ENCODE results near the gene OOSP4B. TPM values are rescaled to one million over a fixed set of nuclear protein-coding genes. Genes with fewer than 3 reads are reported as not detected.

Gene OOSP4B
- polyA plus RNA-seq, 1 of the 3 experiments (the other 2 are of a cell fraction), result not detected

DNA sequence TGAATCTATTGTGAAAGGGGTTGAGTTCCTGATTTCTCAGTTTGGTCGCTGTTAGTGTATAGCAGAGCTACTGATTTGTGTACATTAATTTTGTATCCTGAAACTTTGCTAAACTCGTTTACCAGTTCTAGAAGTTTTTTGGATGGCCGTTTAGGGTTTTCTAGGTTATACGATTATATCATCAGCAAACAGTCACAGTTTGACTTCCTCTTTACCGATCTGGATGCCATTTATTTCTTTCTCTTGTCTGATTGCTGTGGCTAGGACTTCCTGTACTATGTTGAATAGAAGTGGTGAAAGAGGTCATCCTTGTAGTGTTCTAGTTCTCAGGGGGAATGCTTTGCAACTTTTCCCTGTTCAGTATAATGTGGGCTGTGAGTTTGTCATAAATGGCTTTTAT is 24.6 kb upstream of the OOSP4B start:
- H3K4me1 ChIP-seq (ENCODE audit: control insufficient read depth in 1 of 2, insufficient read depth in 2 of 2, low read depth in 1 of 2, low read length in 1 of 2), result no peaks in the 10 kb centered on the region
- no peaks in the 10 kb centered on the region for H3K36me3 ChIP-seq (replicated peaks in 1 of 2; ENCODE audit: control insufficient read depth in 1 of 2, insufficient read depth in 2 of 2, low read length in 1 of 2)
- no peak overlapping the region for H3K9ac ChIP-seq
- H3K27me3 ChIP-seq (ENCODE audit: insufficient read depth), result no peaks in the 10 kb centered on the region
- no peaks in the 10 kb centered on the region for H3K9me3 ChIP-seq
- H3K79me2 ChIP-seq (ENCODE audit: insufficient read depth), result no peaks in the 10 kb centered on the region
- CTCF ChIA-PET, result no interaction called here
- no peaks in the 10 kb centered on the region for H4K20me1 ChIP-seq (ENCODE audit: insufficient read depth)
- H2AFZ ChIP-seq (ENCODE audit: low read depth), result no peak overlapping the region
- H3K9me2 ChIP-seq, result no peaks in the 10 kb centered on the region
- H3F3A ChIP-seq (replicated peaks; ENCODE audit: insufficient read depth), result no peaks in the 10 kb centered on the region
- H3K4me2 ChIP-seq, result no peak overlapping the region
- WGBS (ENCODE audit: low lambda C conversion rate), result 9% methylated on average over 5 of the region's 5 CpGs
- no peak overlapping the region for H3K27ac ChIP-seq (ENCODE audit: low read depth in 2 of 2, low read length in 1 of 2)
- POLR2A ChIA-PET, result no interaction called here
- H3K4me3 ChIP-seq (ENCODE audit: low read depth in 2 of 2, low read length in 1 of 2), result no peak overlapping the region
- TF ChIP-seq MEF2A (IDR thresholded peaks at IDR 0.05; ENCODE audit: borderline replicate concordance, low read depth) (no peak), ELF1 (IDR thresholded peaks at IDR 0.05) (no peak), POLR2AphosphoS5 (IDR thresholded peaks at IDR 0.05; ENCODE audit: low read depth, low read length) (no peak), YY1 (IDR thresholded peaks at IDR 0.05; ENCODE audit: low read depth) (no peak), EP300 (IDR thresholded peaks at IDR 0.05; ENCODE audit: borderline replicate concordance in 1 of 2, low read depth in 1 of 2, low read length in 1 of 2) (no peak), EZH2phosphoT487 (IDR thresholded peaks at IDR 0.05; ENCODE audit: borderline replicate concordance, low read depth) (no peak), GABPA (IDR thresholded peaks at IDR 0.05; ENCODE audit: low read depth) (no peak), FOXM1 (IDR thresholded peaks at IDR 0.05; ENCODE audit: low read depth) (no peak), SMC3 (IDR thresholded peaks at IDR 0.05; ENCODE audit: low read depth, low read length) (no peak), FOXJ3 (CRISPR knock-in tag; IDR thresholded peaks at IDR 0.05) (no peak), SIN3A (IDR thresholded peaks at IDR 0.05; ENCODE audit: borderline replicate concordance, low read depth, low read length) (no peak), NFIC (IDR thresholded peaks at IDR 0.05; ENCODE audit: borderline replicate concordance) (no peak), RFX5 (IDR thresholded peaks at IDR 0.05; ENCODE audit: low read length) (no peak), TEAD4 (IDR thresholded peaks at IDR 0.05; ENCODE audit: borderline replicate concordance, insufficient read depth) (no peak), RAD21 (IDR thresholded peaks at IDR 0.05; ENCODE audit: low read length) (no peak)
- TF ChIP-seq, protein P1, sequence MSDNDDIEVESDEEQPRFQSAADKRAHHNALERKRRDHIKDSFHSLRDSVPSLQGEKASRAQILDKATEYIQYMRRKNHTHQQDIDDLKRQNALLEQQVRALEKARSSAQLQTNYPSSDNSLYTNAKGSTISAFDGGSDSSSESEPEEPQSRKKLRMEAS (IDR thresholded peaks at IDR 0.05; ENCODE audit: low read depth), result no peak
- TF ChIP-seq, protein P2, sequence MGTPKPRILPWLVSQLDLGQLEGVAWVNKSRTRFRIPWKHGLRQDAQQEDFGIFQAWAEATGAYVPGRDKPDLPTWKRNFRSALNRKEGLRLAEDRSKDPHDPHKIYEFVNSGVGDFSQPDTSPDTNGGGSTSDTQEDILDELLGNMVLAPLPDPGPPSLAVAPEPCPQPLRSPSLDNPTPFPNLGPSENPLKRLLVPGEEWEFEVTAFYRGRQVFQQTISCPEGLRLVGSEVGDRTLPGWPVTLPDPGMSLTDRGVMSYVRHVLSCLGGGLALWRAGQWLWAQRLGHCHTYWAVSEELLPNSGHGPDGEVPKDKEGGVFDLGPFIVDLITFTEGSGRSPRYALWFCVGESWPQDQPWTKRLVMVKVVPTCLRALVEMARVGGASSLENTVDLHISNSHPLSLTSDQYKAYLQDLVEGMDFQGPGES (IDR thresholded peaks at IDR 0.05; ENCODE audit: low read depth, low read length), result no peak
- TF ChIP-seq, protein P3, sequence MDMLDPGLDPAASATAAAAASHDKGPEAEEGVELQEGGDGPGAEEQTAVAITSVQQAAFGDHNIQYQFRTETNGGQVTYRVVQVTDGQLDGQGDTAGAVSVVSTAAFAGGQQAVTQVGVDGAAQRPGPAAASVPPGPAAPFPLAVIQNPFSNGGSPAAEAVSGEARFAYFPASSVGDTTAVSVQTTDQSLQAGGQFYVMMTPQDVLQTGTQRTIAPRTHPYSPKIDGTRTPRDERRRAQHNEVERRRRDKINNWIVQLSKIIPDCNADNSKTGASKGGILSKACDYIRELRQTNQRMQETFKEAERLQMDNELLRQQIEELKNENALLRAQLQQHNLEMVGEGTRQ (IDR thresholded peaks at IDR 0.05; ENCODE audit: borderline replicate concordance, low read depth, low read length), result no peak
- TF ChIP-seq, protein P4, sequence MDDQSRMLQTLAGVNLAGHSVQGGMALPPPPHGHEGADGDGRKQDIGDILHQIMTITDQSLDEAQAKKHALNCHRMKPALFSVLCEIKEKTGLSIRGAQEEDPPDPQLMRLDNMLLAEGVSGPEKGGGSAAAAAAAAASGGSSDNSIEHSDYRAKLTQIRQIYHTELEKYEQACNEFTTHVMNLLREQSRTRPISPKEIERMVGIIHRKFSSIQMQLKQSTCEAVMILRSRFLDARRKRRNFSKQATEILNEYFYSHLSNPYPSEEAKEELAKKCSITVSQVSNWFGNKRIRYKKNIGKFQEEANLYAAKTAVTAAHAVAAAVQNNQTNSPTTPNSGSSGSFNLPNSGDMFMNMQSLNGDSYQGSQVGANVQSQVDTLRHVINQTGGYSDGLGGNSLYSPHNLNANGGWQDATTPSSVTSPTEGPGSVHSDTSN (IDR thresholded peaks at IDR 0.05), result no peak
- TF ChIP-seq, protein P5, sequence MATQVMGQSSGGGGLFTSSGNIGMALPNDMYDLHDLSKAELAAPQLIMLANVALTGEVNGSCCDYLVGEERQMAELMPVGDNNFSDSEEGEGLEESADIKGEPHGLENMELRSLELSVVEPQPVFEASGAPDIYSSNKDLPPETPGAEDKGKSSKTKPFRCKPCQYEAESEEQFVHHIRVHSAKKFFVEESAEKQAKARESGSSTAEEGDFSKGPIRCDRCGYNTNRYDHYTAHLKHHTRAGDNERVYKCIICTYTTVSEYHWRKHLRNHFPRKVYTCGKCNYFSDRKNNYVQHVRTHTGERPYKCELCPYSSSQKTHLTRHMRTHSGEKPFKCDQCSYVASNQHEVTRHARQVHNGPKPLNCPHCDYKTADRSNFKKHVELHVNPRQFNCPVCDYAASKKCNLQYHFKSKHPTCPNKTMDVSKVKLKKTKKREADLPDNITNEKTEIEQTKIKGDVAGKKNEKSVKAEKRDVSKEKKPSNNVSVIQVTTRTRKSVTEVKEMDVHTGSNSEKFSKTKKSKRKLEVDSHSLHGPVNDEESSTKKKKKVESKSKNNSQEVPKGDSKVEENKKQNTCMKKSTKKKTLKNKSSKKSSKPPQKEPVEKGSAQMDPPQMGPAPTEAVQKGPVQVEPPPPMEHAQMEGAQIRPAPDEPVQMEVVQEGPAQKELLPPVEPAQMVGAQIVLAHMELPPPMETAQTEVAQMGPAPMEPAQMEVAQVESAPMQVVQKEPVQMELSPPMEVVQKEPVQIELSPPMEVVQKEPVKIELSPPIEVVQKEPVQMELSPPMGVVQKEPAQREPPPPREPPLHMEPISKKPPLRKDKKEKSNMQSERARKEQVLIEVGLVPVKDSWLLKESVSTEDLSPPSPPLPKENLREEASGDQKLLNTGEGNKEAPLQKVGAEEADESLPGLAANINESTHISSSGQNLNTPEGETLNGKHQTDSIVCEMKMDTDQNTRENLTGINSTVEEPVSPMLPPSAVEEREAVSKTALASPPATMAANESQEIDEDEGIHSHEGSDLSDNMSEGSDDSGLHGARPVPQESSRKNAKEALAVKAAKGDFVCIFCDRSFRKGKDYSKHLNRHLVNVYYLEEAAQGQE (IDR thresholded peaks at IDR 0.05; ENCODE audit: low read depth, low read length), result no peak
- DNase-seq, result no peak

Data from SK-N-SH (cell line).